A549 (cell line): ENCODE results near the gene PPP4C. TPM values are rescaled to one million over a fixed set of nuclear protein-coding genes. Genes with fewer than 3 reads are reported as not detected.

Experiments used
- ATAC-seq, 2 experiments: fragments of 200-7000 bp in 1 of 2; fragments of >200 bp in 1 of 2; cut with Nextera tagmentation in 1 of 2; cut with Tn5 transposase in 1 of 2; 3 replicates each; pipeline versions ENCODE4 v1.8.0 to v1.9.1; 2018 to 2020; ENCODE audit warnings: mild to moderate bottlenecking in 1 of 2, moderate library complexity in 1 of 2
- CTCF ChIA-PET: fragments of 300-600 bp; sonication (Branson Sonifier 250); formaldehyde crosslinking; extraction: SDS; loops from one replicate; lab custom pipeline; 2021; ENCODE audit warnings: antibody characterized with exemption, inconsistent platforms; lab: Yijun Ruan, JAX
- POLR2A ChIA-PET: fragments of 350-600 bp; formaldehyde crosslinking; extraction: SDS; loops from one replicate; lab custom pipeline; 2021; ENCODE audit warnings: antibody characterized with exemption, inconsistent platforms; lab: Yijun Ruan, JAX
- DNase-seq, 2 experiments: peaks; one replicate each; pipeline versions ENCODE4 v3.0.0 to v3.0.0-alpha.2; 2011 to 2016; ENCODE audit warnings: low read depth in 1 of 2, low spot score in 1 of 2
- FAIRE-seq: peaks from 2 replicates; lab custom pipeline; 2011; peaks lifted over from hg19 to GRCh38; lab: Jason Lieb, UNC
- H3K27ac ChIP-seq, 2 experiments: fragments of >200 bp; sonication (Bioruptor Twin); formaldehyde crosslinking; 3 replicates each; pipeline ENCODE4 v1.5.1; 2016 to 2017
- H3K4me1 ChIP-seq: fragments of >200 bp; sonication (Bioruptor Twin); formaldehyde crosslinking; 3 replicates; pipeline ENCODE4 v1.6.1; 2016
- H3K4me2 ChIP-seq: fragments of >200 bp; sonication (Bioruptor Twin); formaldehyde crosslinking; 3 replicates; pipeline ENCODE4 v1.6.1; 2016
- H3K4me3 ChIP-seq: fragments of >200 bp; sonication (Bioruptor Twin); formaldehyde crosslinking; 3 replicates; pipeline ENCODE4 v1.5.1; 2016
- H3K9me3 ChIP-seq: fragments of >200 bp; sonication (Bioruptor Twin); formaldehyde crosslinking; 3 replicates; pipeline ENCODE4 v1.6.1; 2016
- CBX2 ChIP-seq: fragments of 200-600 bp; sonication (generic); IDR thresholded peaks from 2 replicates; pipeline ENCODE4 v1.6.1; 2016; ENCODE audit warnings: low read depth, mild to moderate bottlenecking, borderline replicate concordance
- CEBPB ChIP-seq, 2 experiments: fragments of >200 bp in 1 of 2; sonication (Bioruptor Twin) in 1 of 2; formaldehyde crosslinking in 1 of 2; IDR thresholded peaks; 2 replicates each; pipeline ENCODE4 v1.6.1; 2012 to 2016
- EHMT2 ChIP-seq: fragments of 200-600 bp; sonication (generic); IDR thresholded peaks from 2 replicates; pipeline ENCODE4 v1.6.1; 2016; ENCODE audit warnings: antibody characterized with exemption, low read depth, mild to moderate bottlenecking, moderate library complexity
- EP300 ChIP-seq, 2 experiments: fragments of >200 bp; sonication (Bioruptor Twin); formaldehyde crosslinking; IDR thresholded peaks; 2 replicates in 1 of 2; 3 replicates in 1 of 2; pipeline ENCODE4 v1.6.1; 2016 to 2017
- ESRRA ChIP-seq: fragments of 150-350 bp; IDR thresholded peaks from 2 replicates; pipeline ENCODE4 v1.6.1; 2014; ENCODE audit warnings: mild to moderate bottlenecking, low read length, borderline replicate concordance
- FOXS1 ChIP-seq: fragments of 250-450 bp; sonication (Bioruptor Pico); IDR thresholded peaks from 2 replicates; pipeline ENCODE4 v1.5.0; 2020; ENCODE audit warnings: mild to moderate bottlenecking, moderate library complexity
- GATA3 ChIP-seq: IDR thresholded peaks from 2 replicates; pipeline ENCODE4 v1.6.1; 2012; ENCODE audit warnings: borderline replicate concordance
- JUN ChIP-seq, 2 experiments: fragments of >200 bp; sonication (Bioruptor Twin); formaldehyde crosslinking; IDR thresholded peaks; 2 replicates in 1 of 2; 3 replicates in 1 of 2; pipeline ENCODE4 v1.6.1; 2016 to 2017
- JUNB ChIP-seq: fragments of >200 bp; sonication (Bioruptor Twin); formaldehyde crosslinking; IDR thresholded peaks from 2 replicates; pipeline ENCODE4 v1.6.1; 2016
- KDM1A ChIP-seq: fragments of 200-600 bp; sonication (generic); IDR thresholded peaks from 2 replicates; pipeline ENCODE4 v1.6.1; 2016; ENCODE audit warnings: low read depth, mild to moderate bottlenecking
- KDM5A ChIP-seq: fragments of 200-600 bp; sonication (generic); IDR thresholded peaks from 2 replicates; pipeline ENCODE4 v1.6.1; 2016; ENCODE audit warnings: antibody characterized with exemption, mild to moderate bottlenecking
- NFE2L2 ChIP-seq: fragments of 150-350 bp; conservative IDR thresholded peaks from 2 replicates; pipeline ENCODE4 v1.6.1; 2014; ENCODE audit warnings: low read length
- NPAS2 ChIP-seq: fragments of 250-450 bp; sonication (Bioruptor Pico); IDR thresholded peaks from 2 replicates; pipeline ENCODE4 v1.8.0; 2022; ENCODE audit warnings: mild to moderate bottlenecking, moderate library complexity, borderline replicate concordance
- PBX3 ChIP-seq: IDR thresholded peaks from 2 replicates; pipeline ENCODE4 v1.6.1; 2012
- RFX5 ChIP-seq: fragments of 450-650 bp; IDR thresholded peaks from 2 replicates; pipeline ENCODE4 v1.7.1; 2014; ENCODE audit warnings: antibody characterized with exemption, mild to moderate bottlenecking, moderate library complexity
- RNF2 ChIP-seq: fragments of 200-600 bp; sonication (generic); IDR thresholded peaks from 2 replicates; pipeline ENCODE4 v1.6.1; 2016; ENCODE audit warnings: low read depth, mild to moderate bottlenecking, antibody characterized with exemption, moderate library complexity, borderline replicate concordance
- SMC3 ChIP-seq: fragments of >200 bp; sonication (Bioruptor Twin); formaldehyde crosslinking; IDR thresholded peaks from 3 replicates; pipeline ENCODE4 v1.6.1; 2018; ENCODE audit warnings: inconsistent platforms
- SREBF2 ChIP-seq: fragments of 450-650 bp; IDR thresholded peaks from 2 replicates; pipeline ENCODE4 v1.6.1; 2014; ENCODE audit warnings: mild to moderate bottlenecking, moderate library complexity
- TFCP2L1 ChIP-seq: fragments of 250-450 bp; sonication (Bioruptor Pico); IDR thresholded peaks from 2 replicates; pipeline ENCODE4 v1.5.0; 2021; ENCODE audit warnings: mild to moderate bottlenecking
- ZFP36 ChIP-seq: fragments of 450-650 bp; IDR thresholded peaks from 2 replicates; pipeline ENCODE4 v1.6.1; 2014; ENCODE audit warnings: borderline replicate concordance; ENCODE audit not compliant: partially characterized antibody
- ZNF302 ChIP-seq: fragments of 250-450 bp; sonication (Bioruptor Pico); IDR thresholded peaks from 2 replicates; pipeline ENCODE4 v1.9.0; 2021; ENCODE audit warnings: inconsistent platforms, mild to moderate bottlenecking, moderate library complexity
- WGBS: methylation state at CpG from one replicate; pipeline ENCODE4 v1.1.6; 2017; ENCODE audit errors: missing lambda C conversion rate; 5-methylcytosine and 5-hydroxymethylcytosine counted together
- polyA plus RNA-seq, 4 experiments: library from polyadenylated mRNA; depleted of rRNA in 3 of 4; stranded (reverse); fragments of >200 nt; fragmentation: RNase III in 1 of 4; extraction: RNeasy Plus Mini Kit Qiagen cat#74134 plus additional on column Dnase treatment in 1 of 4; gene quantifications; 2 replicates in 3 of 4; 3 replicates in 1 of 4; pipeline ENCODE4 v1.2.3, GENCODE V29; 2011 to 2017

Gene PPP4C
- polyA plus RNA-seq, 2 of the 4 experiments (the other 2 are of a cell fraction) = 102 to 115 TPM

GRCh38 chr16:30096862-30097563 lies 21.2 kb downstream of the PPP4C start:
- no peak for FAIRE-seq
- Histone ChIP-seq H3K4me3 (no peak overlapping the region), H3K9me3 (0 out of 3 replicates have a peak, but pooled peaks cover 9% of the 10 kb centered on the region), H3K4me2 (peak overlapping the region; percentile 90; the same call in 2 of the 3 replicates), H3K4me1 (peaks cover 14% of the 10 kb centered on the region; the same call in 1 of the 3 replicates), H3K27ac (peak overlapping the region; percentile 76 to 96; a peak in 5 of 6 replicates)
- 95% methylated on average over 18 of the region's 18 CpGs for WGBS
- TF ChIP-seq ZFP36 (no peak), NPAS2 (CRISPR knock-in tag) (no peak), ZNF302 (CRISPR knock-in tag) (no peak)
- no peak for ATAC-seq
- ChIA-PET CTCF (interaction anchor here (7.8 kb wide), 1 partner anchor 19 kb away, joined by 153 read pairs; the partner anchor contains the start of gene GDPD3), POLR2A (interaction anchor here (0.5 to 1.7 kb wide), 2 partner anchors 32 to 86 kb away, joined by 3 to 8 read pairs; partner anchors contain the start of genes ALDOA and CORO1A)
- DNase-seq = no peak

DNA sequence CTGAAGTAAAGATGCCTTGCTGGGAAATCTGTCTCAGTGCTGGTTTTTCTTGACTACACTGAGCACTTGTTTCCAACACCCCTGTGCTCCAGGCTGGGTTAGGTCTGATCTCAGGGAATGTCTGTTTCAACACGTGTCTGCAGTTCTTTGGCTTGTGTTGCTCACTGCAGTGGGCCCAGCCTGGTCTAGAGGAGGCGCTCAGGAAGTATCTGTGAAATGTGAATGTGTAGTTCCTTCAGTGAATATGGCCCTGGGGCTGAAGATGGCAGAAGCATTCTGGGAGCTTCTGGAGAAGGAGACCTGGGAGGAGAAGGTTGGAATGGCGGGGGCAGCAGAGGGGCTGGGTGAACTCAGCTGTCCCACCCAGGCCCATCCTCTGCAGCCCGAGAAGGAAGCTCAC lies 28.3 kb downstream of the PPP4C start:
- CTCF ChIA-PET = interaction anchor here (0.8 to 7.5 kb wide), 4 partner anchors 9 to 305 kb away, joined by 4 to 80 read pairs (median 34); partner anchors contain the start of genes GDPD3 and TBX6
- FAIRE-seq (no peak), DNase-seq (no peak), ATAC-seq (no peak)
- H3K4me2 ChIP-seq = no peak overlapping the region
- POLR2A ChIA-PET = no interaction called here
- no peak overlapping the region for H3K27ac ChIP-seq
- TF ChIP-seq RFX5 (no peak), KDM5A (no peak), GATA3 (no peak), RNF2 (no peak), CEBPB (IDR thresholded peaks at IDR 0.05) (no peak), FOXS1 (CRISPR knock-in tag) (no peak), SREBF2 (no peak), JUN (IDR thresholded peaks at IDR 0.05) (no peak), CBX2 (no peak)
- TF ChIP-seq, all 56 proteins: peak for 0
- WGBS = 91% methylated on average over 4 of the region's 4 CpGs
- H3K9me3 ChIP-seq = no peaks in the 10 kb centered on the region
- H3K4me1 ChIP-seq = no peaks in the 10 kb centered on the region
- no peak overlapping the region for H3K4me3 ChIP-seq

DNA sequence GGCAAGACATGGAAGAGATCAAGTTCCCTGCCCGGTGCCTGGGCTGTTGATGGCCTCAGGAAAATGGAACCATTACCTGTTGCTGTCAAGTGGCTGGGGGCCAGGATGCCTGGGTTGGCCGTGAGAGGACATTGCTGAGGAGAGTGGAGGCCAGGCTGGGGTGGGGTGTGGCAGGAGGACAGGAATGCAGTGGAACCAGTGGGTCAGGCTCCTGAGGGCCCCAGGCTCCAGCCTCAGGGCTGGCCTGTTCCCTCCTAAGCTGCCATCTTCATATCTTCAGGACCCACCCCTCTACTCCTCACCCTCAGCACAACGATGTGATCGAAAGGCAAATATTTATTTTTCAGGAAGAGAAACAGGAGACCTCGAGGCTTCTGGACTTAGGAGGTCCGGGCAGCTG lies 28.7 kb downstream of the PPP4C start:
- CTCF ChIA-PET = interaction anchor here (0.8 to 7.5 kb wide), 4 partner anchors 8 to 305 kb away, joined by 4 to 80 read pairs (median 34); partner anchors contain the start of genes GDPD3 and TBX6
- H3K4me2 ChIP-seq = no peak overlapping the region
- no peak overlapping the region for H3K27ac ChIP-seq
- H3K4me3 ChIP-seq = no peak overlapping the region
- WGBS = 74% methylated on average over 5 of the region's 6 CpGs
- POLR2A ChIA-PET = no interaction called here
- DNase-seq (no peak), FAIRE-seq (no peak), ATAC-seq (0 out of 6 replicates have a peak, but pooled peaks of 1 of the 2 experiments have one; percentile 33)
- H3K4me1 ChIP-seq = no peaks in the 10 kb centered on the region
- no peaks in the 10 kb centered on the region for H3K9me3 ChIP-seq
- TF ChIP-seq SMC3 (no peak), JUNB (no peak), NFE2L2 (no peak), EHMT2 (no peak)

- WGBS = 86% methylated on average over 15 of the region's 15 CpGs
- ATAC-seq (no peak), FAIRE-seq (no peak), DNase-seq (no peak)
- Histone ChIP-seq H3K4me1 (peaks cover 9% of the 10 kb centered on the region), H3K4me3 (no peak overlapping the region), H3K9me3 (no peaks in the 10 kb centered on the region), H3K4me2 (no peak overlapping the region), H3K27ac (no peak overlapping the region)
- TF ChIP-seq PBX3 (no peak), EP300 (IDR thresholded peaks at IDR 0.05) (no peak), TFCP2L1 (CRISPR knock-in tag) (no peak), GATA3 (no peak), ESRRA (no peak), KDM1A (no peak)
- ChIA-PET CTCF (interaction anchor here (1.0 to 7.5 kb wide), 2 partner anchors 16 to 52 kb away, joined by 6 to 80 read pairs; partner anchors contain the start of gene TBX6), POLR2A (no interaction called here)
Observed at GRCh38 chr16:30108059-30108850, 32.5 kb downstream of the PPP4C start.
